Fibroblast of skin of abdomen (primary cell): Measurements from ENCODE around the gene NCK2.
"Not testable (repeated sequence)": the region's sequence is repeated elsewhere in the genome, so short reads cannot be mapped to it uniquely, and the experiment has no call there.

Experiments used
- DNase-seq: peaks from one replicate; pipeline ENCODE4 v3.0.0-alpha.2; 2013

The NCK2 gene

GRCh38 chr2:105756435-105756834, 11.7 kb downstream of the NCK2 start:
- no peak for DNase-seq

DNA sequence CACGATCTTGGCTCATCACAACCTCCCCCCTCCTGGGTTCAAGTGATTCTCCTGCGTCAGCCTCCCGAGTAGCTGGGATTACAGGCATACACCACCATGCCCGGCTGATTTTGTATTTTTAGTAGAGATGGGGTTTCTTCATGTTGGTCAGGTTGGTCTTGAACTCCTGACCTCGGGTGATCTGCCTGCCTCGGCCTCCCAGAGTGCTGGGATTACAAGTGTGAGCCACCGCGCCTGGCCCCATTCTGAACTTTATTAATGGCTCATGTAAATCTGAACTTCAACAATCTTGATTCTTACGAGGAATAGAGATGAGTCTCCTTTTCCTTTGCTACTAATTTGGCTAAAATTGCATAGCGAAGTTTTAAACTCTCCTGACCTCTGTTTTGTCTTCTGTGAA, 12.2 kb downstream of the NCK2 start:
- not testable (repeated sequence) for DNase-seq

GRCh38 chr2:105757433-105757832, 12.7 kb downstream of the NCK2 start:
- DNase-seq, result no peak

DNA sequence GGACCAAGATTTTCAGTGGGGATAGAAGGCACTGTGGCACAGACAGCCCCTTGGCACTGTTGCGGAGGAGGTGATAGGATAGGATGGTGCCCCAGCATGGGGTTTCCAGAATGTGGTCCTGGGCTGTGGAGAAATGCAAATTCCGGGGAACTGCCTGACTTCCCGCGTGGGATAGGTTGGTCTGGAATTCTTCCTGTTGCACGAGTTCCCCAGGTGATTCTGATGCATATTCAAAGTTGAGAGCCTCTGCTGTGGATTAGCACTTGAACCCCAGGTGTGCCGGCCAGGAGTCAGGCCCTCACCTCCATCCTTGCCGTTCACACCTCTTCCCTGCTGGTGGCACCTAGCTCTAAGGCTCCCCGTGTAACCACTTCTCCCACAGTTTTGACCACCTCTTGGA, 15.5 kb downstream of the NCK2 start:
- DNase-seq, result no peak

DNA sequence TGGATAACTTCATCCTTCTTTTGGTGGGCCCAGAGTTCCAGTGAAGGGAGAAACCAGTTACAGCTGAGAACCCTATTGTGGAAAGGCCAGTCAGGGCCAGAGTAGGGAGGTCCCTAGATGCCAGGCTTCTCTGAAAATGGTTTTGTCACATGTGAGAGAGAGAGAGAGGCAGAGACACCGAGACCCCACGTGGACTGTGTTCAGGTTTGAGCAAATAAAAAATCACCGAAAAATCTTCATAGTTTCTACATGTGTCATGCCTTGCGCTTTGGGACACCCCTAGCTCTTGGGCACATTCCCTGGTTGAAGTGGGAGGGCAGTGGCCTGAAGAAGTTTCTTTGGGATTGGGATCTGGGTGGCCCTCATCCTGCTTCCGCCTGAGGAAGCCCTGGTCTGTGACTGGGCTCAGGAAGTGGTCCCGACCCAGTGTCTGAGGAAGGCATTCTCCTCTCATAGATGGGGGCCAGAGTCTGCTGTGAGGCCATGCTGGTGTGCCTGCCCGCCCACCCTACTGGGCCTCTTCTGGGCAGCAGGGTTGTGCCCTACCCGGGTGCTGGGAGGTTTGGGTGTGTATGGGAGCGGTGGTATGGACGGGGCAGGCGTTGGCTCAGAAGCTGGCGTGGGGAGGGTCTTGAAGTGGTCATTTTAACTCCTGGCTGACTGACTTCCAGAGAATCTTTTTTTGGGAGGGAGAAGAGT, 16.1 kb downstream of the NCK2 start:
- no peak for DNase-seq

- peak; percentile 37 for DNase-seq
Observed at GRCh38 chr2:105761931-105762515, 17.3 kb downstream of the NCK2 start.

DNA sequence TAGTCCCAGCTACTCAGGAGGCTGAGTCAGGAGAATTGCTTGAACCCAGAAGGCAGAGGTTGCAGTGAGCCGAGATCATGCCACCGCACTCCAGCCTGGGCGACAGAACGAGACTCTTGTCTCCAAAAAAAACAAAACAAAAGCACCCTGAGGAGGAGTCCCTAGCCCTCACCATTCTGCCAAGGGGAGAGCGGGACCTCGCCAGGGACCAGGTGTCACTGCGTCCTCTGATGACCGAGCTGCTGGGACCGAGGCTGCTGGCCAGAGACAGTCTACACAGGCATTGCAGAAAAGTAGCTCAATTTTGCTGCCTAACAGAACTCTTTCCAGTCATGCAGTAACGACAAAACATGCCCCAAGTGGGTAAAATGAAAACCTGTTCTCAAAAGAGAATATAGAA, 18.4 kb downstream of the NCK2 start:
- no peak for DNase-seq

GRCh38 chr2:105764059-105764458, 19.3 kb downstream of the NCK2 start:
- no peak for DNase-seq

- DNase-seq, result no peak
Observed at GRCh38 chr2:105765415-105766299, 20.9 kb downstream of the NCK2 start.

GRCh38 chr2:105766300-105766866, 21.7 kb downstream of the NCK2 start:
- DNase-seq, result no peak

- no peak for DNase-seq
Observed at GRCh38 chr2:105768176-105768575, 23.5 kb downstream of the NCK2 start.

DNA sequence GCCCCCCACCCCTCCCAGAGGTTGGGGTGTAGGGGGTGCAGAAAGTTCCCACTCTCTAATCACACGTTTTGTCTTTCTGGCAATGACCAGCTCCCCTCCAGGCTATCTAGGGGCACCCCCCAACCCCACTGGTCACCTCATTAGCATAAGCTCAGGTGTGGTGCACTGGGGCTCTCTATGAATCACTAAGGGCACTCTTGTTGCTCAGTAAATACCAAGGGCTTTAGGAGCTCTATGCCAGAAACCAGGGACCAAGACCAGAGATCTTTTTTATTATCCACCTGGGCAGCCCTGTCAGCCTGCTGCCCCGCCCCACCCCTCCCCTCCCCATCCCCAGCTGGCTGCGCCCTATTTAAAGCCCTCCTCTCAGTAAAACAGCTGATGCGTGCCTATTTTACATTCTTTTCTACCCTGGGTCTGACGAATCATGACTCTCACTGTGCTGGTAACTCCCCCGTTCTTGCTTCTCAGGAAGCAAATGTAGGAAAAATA, 24.3 kb downstream of the NCK2 start:
- DNase-seq, result peak; percentile 20

DNA sequence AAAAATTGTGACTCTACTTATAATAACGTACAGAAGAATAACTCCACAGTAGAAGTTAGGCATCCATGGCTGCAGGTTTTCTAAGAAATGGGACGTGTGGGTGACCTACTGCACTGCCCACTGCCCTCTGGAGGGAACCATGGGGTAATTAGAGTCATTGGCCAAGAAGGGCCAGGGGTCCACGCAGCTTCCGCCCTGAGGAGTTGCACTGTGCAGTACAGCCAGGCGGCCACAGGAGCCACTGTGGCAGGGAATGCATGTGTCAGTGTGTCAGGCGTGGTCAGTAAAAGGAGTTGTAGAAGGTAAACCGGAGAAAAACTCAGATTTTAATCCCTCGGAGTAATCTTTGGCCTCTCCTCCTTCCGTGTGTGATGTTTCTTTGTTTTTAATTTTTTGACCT, 24.8 kb downstream of the NCK2 start:
- no peak for DNase-seq

- no peak for DNase-seq
Observed at GRCh38 chr2:105770149-105770548, 25.4 kb downstream of the NCK2 start.

DNA sequence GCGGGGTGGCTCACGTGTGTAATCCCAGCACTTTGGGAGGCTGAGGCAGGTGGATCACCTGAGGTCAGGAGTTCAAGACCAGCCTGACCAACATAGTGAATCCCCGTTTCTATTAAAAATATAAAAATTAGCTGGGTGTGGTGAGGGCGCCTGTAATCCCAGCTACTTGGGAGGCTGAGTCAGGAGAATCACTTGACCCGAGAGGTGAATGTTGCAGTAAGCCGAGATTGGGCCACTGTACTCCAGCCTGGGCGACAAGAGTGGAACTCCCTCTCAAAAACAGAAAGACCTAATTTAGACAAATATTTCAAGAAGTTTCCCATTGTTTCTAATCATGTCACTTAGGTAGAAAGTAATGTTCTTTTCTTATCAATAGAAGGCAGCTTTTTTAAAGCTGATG, 26.6 kb downstream of the NCK2 start:
- not testable (repeated sequence) for DNase-seq

DNA sequence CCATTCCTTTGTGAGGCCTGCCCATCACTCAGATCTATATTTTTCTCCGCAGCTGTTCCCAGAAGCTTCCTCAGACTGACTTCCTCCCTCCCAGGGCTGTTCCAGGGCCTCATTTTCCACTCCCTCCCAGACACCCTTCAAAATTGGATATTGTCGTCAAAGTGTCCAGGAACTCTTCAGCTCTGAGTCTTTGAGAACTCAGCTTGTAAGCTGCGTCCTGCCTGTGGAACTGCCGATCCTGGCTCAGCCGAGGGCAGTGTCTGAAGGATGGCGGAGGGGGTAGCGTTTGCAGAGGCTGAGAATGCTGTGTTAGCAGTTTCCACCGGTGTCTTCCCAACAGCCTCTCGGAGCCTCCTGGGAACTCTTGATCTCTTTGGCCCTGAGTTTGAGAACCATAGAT, 27.1 kb downstream of the NCK2 start:
- DNase-seq, result peak; percentile 7

GRCh38 chr2:105772362-105772761, 27.6 kb downstream of the NCK2 start:
- DNase-seq, result no peak

DNA sequence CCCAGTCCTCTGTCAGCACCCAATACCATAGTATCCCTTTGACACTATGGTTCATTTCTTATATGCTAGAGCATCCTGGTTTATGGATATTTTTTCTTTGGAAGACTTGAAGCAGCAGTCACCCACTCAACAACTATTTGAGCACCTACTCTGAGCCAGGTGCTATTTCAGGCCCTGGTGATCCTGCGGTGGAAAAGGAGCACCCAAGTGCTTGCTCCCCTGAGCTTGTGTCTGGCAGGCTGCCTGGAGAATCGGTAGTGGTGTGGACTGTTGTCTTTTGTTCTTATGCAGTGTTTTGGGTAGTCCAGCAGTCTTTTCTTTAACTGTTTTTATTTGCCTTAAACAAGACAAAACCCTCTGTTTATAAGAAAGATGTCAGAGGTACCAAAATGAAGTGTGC, 28.9 kb downstream of the NCK2 start:
- DNase-seq, result no peak

DNA sequence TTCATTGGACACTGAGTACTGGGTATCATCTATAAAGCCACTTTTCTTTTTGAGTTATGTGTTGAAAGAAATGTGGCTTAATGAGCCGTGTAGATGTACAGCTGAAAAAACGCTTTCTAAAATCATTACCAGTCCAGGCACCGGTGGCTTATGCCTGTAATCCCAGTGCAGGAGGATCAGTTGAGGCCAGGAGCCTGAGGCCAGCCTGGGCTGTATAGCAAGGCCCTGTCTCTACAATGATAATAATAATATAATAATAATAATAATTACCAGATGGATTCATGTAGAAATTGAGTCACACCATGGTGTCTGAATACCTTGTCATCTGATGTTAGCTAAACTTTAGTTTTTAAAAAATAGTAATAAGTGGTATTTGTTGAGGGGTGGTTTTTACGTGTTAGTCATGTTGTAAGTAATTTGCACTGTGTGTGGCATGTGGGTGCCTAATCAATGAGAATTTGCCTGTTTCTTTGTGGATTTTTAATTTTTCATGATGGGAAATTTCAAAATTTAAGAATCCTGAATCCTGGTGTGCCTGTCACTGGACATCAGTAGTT, 30.1 kb downstream of the NCK2 start:
- no peak for DNase-seq

- DNase-seq, result no peak
Observed at GRCh38 chr2:105775809-105776559, 31.3 kb downstream of the NCK2 start.

DNA sequence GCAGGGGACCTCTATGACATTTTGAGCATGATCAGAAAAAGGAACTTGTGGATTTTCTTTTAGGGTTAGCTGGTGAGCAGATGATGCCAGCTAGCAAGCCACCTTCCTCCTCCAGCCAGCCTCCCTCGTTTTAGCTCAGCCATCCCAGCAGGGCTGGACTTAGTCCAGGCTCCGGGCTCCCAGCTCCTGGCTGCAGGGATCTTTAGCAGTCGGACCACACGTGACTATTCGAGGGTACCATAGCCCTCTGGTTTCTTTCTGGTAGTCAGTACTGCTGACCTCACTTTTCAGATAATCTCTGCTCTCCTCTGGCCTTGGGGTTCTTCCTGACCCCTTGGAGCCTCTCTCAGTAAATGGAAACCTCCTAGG, 31.8 kb downstream of the NCK2 start:
- DNase-seq, result no peak

DNA sequence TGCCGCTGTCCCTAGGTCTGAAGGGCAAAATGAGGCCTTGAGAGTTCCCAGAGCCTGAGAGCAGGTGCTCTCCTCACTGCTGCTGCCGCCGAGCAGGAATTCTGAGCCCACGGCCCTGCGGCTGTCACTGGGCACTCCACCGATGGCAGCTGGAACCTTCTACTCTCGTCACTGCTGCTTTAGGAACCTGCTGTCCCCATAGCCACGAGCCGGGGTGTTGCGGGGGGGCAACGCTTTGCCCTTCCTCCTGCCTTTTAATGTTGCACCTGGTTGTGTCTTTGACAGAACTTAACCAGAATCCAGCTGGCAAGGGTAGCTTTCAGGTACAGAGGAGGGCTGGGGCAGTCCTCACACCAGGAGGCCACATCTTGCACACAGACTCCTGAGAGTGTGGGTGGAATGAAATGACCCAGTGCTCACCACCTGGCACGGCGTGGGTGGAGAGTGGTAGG, 32.3 kb downstream of the NCK2 start:
- no peak for DNase-seq
